HAP-1 (cell line): Measurements from ENCODE around the gene FRY.
A peak's percentile ranks its signal among the peaks of the same experiment; 100 is the strongest.

ENCODE experiments used
- DNase-seq, 2 experiments: peaks; one replicate each; pipeline ENCODE4 v3.0.0-alpha.2; 2016 to 2020; ENCODE audit warnings: low spot score in 2 of 2
- H3K27me3 ChIP-seq: fragments of 250-450 bp; sonication (Bioruptor Pico); 2 replicates; pipeline ENCODE4 v1.5.1; 2020; ENCODE audit warnings: low read depth, mild to moderate bottlenecking, moderate library complexity
- H3K36me3 ChIP-seq: fragments of 250-450 bp; sonication (Bioruptor Pico); replicated peaks from 2 replicates; pipeline ENCODE4 v1.5.1; 2020; ENCODE audit warnings: mild to moderate bottlenecking
- H3K4me1 ChIP-seq: fragments of 250-450 bp; sonication (Bioruptor Pico); 2 replicates; pipeline ENCODE4 v1.5.1; 2020; ENCODE audit warnings: mild to moderate bottlenecking
- H3K4me3 ChIP-seq: fragments of 250-450 bp; sonication (Bioruptor Pico); 2 replicates; pipeline ENCODE4 v1.5.1; 2020; ENCODE audit warnings: mild to moderate bottlenecking, moderate library complexity
- H3K9me3 ChIP-seq: fragments of 250-450 bp; sonication (Bioruptor Pico); 2 replicates; pipeline ENCODE4 v1.5.1; 2020; ENCODE audit warnings: mild to moderate bottlenecking, moderate library complexity
- in situ Hi-C: fragments of 300-500 bp; cut with MboI; formaldehyde crosslinking; loops from 3 replicates; pipeline ENCODE4 v1.14.3; 2020; ENCODE audit warnings: low sequenced_read_pairs, inconsistent platforms, mixed read lengths

The FRY gene

DNA sequence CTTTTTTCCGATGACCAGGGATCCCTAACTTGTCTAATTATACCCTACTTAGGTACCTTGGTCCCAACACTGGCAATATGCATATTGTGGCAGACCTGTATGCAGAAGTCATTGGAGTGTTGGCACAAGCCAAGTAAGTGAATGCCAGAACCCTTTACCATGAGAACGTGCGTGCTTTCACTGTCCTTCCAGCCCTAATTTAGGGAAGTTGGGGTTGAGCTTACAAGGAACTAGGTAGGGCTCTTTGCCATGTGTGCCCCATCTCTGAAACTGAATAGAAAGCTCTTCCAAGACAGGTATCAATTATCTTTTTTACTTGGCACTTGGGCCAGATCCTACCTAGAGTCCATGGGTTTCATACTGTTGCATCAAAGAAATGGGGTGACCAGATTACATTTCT, 93.2 kb downstream of the FRY start:
- H3K4me3 ChIP-seq: no peak overlapping the region
- in situ Hi-C loops: no loop called here
- H3K9me3 ChIP-seq: 0 out of 2 replicates have a peak, but pooled peaks cover 5% of the 10 kb centered on the region
- DNase-seq: no peak
- H3K4me1 ChIP-seq: peaks cover 4% of the 10 kb centered on the region; the same call in 1 of the 2 replicates
- H3K36me3 ChIP-seq: no peaks in the 10 kb centered on the region
- no peaks in the 10 kb centered on the region for H3K27me3 ChIP-seq

DNA sequence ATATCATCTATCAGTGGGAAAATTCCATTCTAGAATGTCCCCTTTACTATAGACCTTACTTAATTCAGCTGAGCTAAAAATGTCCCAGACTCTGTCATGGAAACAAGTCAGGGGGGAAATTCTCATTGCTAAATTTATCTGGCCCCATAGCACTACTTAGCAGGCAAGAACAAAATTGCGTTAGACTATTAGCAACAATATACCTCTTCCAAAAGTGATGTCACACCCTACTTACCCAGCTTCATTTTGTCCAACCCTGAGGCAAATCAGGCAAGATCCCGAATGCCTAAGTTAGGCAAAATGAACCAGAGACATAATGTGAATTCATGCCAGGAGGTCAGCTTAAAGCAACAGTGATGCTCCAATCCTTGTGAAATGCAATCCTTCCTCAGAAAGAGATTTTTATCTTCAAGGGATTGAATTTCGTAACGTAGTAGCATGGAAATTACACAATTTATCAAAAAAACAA, 93.7 kb downstream of the FRY start:
- in situ Hi-C loops: no loop called here
- 0 out of 2 replicates have a peak, but pooled peaks cover 5% of the 10 kb centered on the region for H3K9me3 ChIP-seq
- no peaks in the 10 kb centered on the region for H3K27me3 ChIP-seq
- no peaks in the 10 kb centered on the region for H3K36me3 ChIP-seq
- DNase-seq: no peak
- H3K4me3 ChIP-seq: no peak overlapping the region
- H3K4me1 ChIP-seq: peaks cover 4% of the 10 kb centered on the region; the same call in 1 of the 2 replicates

DNA sequence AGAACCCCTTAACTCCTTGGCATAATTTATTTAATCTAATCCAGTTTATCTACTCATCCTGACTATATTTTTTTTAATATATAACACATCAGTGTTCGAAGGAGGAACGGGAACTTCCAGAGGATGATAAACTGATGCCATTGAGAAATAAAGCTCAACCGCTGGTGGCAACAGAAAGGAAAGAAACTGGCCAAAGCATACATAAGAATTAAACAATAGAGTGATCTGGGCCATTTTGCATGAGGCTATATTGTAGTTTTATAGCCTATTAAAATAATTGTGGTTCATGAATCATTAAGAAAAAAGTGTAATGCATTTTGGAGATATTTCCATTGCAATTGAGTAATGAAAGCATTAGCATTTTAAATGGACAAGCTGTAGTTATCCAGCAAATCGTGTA, 94.2 kb downstream of the FRY start:
- no peaks in the 10 kb centered on the region for H3K27me3 ChIP-seq
- in situ Hi-C loops: no loop called here
- DNase-seq: peak in 1 of 2 experiments; percentile 3

GRCh38 chr13:32126278-32126677, 94.7 kb downstream of the FRY start:
- no peak for DNase-seq
- Histone ChIP-seq H3K27me3 (no peaks in the 10 kb centered on the region), H3K4me1 (peaks cover 4% of the 10 kb centered on the region; the same call in 1 of the 2 replicates), H3K9me3 (0 out of 2 replicates have a peak, but pooled peaks cover 5% of the 10 kb centered on the region), H3K36me3 (no peaks in the 10 kb centered on the region), H3K4me3 (no peak overlapping the region)
- in situ Hi-C loops: no loop called here

More for the DNA sequence above, 94.2 kb downstream of the FRY start:
- Histone ChIP-seq H3K36me3 (no peaks in the 10 kb centered on the region), H3K4me3 (no peak overlapping the region), H3K9me3 (0 out of 2 replicates have a peak, but pooled peaks cover 5% of the 10 kb centered on the region), H3K4me1 (peaks cover 4% of the 10 kb centered on the region; the same call in 1 of the 2 replicates)

- Histone ChIP-seq H3K4me1 (peaks cover 4% of the 10 kb centered on the region; the same call in 1 of the 2 replicates), H3K9me3 (0 out of 2 replicates have a peak, but pooled peaks cover 5% of the 10 kb centered on the region), H3K4me3 (no peak overlapping the region), H3K36me3 (no peaks in the 10 kb centered on the region), H3K27me3 (no peaks in the 10 kb centered on the region)
- no peak for DNase-seq
- in situ Hi-C loops: no loop called here
Measured at GRCh38 chr13:32126756-32127155, 95.2 kb downstream of the FRY start.

DNA sequence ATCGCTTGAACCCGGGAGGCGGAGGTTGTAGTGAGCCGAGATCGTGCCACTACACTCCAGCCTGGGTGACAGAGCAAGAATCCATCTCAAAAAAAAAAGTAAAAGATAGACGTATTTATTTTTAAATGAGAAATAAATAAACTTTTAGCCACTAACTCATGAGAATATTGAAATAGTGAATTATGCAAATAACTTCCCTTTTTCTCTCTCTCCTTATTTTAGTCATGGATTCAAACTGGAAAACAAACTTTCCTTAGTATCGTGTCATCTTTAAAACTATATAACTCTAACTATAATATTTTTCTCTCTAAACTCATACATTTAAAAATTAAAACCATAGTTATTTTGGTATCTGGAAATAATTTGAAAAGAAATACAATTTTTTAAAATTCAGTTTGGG, 96.1 kb downstream of the FRY start:
- in situ Hi-C loops: no loop called here
- no peak overlapping the region for H3K4me3 ChIP-seq

DNA sequence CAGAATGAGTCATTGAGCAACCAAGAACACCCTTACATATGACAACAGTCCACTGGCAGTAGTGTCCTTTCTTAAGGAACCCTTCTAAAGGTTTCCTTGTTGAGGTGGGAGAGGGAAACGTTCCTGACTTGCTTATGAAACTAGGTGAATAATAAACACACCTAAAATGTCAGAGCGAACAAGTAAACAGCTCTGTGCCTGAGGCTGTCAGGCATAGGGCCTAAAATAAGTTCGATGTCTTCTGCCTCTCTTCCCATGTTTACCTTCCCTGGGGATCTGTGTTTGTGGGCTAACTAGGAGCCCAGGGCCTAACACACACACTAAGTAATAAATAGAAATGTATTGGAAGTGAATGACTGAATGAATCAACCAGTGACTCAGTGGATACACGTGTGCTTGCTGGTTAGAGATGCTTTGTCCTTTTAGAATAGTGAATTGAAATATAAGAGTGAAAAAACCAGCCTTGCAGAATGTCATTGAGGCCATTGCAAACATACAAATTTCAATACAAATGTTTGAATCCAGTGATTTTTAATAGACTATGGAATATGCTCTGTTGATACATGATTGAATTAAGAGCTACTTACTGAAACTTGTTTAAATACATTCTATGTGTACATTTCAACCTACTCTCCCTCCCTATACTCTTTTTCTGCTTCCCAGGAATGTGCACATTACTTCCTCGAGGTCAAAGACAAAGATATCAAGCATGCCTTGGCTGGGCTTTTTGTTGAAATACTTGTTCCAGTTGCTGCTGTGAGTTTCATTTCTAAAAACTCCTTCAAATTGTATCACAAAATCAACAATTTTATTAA, 102.9 kb downstream of the FRY start:
- Histone ChIP-seq H3K27me3 (no peaks in the 10 kb centered on the region), H3K36me3 (no peaks in the 10 kb centered on the region), H3K4me3 (no peak overlapping the region), H3K9me3 (no peaks in the 10 kb centered on the region), H3K4me1 (peaks cover 9% of the 10 kb centered on the region)
- in situ Hi-C loops: no loop called here
- DNase-seq: no peak

More for the DNA sequence above, 96.1 kb downstream of the FRY start:
- 0 out of 2 replicates have a peak, but pooled peaks cover 2% of the 10 kb centered on the region for H3K9me3 ChIP-seq
- peaks cover 4% of the 10 kb centered on the region; the same call in 1 of the 2 replicates for H3K4me1 ChIP-seq
- DNase-seq: no peak
- H3K36me3 ChIP-seq: no peaks in the 10 kb centered on the region
- H3K27me3 ChIP-seq: no peaks in the 10 kb centered on the region

DNA sequence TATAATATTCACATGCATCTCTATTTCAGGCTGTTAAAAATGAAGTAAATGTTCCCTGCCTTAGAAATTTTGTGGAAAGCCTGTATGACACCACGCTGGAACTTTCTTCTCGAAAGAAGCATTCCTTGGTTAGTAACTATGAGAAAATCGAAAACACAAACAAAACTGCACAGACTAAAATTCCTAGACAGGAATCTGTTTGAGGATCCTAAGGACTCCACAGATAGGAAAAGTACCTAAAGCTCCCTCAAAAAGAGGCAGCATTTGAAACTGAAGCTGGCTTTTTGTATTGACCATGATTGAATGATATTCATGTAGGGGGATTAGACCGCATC, 103.4 kb downstream of the FRY start:
- H3K27me3 ChIP-seq: no peaks in the 10 kb centered on the region
- no peak for DNase-seq
- H3K36me3 ChIP-seq: no peaks in the 10 kb centered on the region
- H3K4me1 ChIP-seq: peaks cover 9% of the 10 kb centered on the region
- H3K9me3 ChIP-seq: no peaks in the 10 kb centered on the region
- in situ Hi-C loops: no loop called here
- H3K4me3 ChIP-seq: no peak overlapping the region

DNA sequence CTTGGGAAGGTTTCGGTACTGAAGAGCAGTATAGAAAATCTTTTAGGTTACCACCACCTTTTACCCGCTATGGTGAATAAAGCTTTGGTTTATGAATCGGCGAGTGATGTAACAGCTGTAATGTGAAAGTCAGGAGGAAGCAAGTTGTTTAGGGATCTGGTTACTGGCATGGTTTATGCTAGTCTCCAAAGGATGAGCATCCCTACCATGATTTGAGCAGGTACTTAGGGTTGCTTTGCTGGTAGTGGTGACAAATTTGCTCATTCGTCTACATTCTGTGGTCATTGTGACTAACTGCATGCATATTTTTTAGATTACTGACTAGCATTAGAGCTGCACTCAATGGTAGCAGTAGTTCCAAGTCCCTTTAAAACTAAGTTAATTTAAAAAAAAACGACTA, 104.1 kb downstream of the FRY start:
- Histone ChIP-seq H3K4me3 (no peak overlapping the region), H3K9me3 (no peaks in the 10 kb centered on the region), H3K36me3 (no peaks in the 10 kb centered on the region), H3K27me3 (no peaks in the 10 kb centered on the region), H3K4me1 (peaks cover 9% of the 10 kb centered on the region)
- in situ Hi-C loops: no loop called here
- no peak for DNase-seq

DNA sequence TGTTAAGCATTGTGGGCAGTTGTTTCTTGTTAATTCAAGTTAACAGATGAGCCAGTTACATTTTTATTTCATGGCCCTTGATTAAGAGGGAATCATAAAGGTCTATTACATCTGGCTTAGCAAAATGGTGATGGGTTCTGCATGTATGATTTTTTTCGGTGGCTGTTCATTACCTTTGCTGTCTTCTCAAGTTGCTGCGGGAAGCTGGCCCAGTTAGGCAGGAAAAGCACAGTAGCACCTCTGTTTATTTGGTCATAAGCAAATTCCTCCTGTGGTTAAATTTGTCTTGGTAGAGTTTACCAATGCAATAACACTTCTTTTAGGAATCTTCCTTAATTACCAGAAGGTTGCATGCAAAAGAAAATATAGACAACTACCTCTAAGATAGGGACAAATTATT, 104.5 kb downstream of the FRY start:
- in situ Hi-C loops: no loop called here
- H3K27me3 ChIP-seq: no peaks in the 10 kb centered on the region
- H3K9me3 ChIP-seq: no peaks in the 10 kb centered on the region
- H3K4me1 ChIP-seq: peaks cover 9% of the 10 kb centered on the region
- H3K4me3 ChIP-seq: no peak overlapping the region
- no peak for DNase-seq
- no peaks in the 10 kb centered on the region for H3K36me3 ChIP-seq

DNA sequence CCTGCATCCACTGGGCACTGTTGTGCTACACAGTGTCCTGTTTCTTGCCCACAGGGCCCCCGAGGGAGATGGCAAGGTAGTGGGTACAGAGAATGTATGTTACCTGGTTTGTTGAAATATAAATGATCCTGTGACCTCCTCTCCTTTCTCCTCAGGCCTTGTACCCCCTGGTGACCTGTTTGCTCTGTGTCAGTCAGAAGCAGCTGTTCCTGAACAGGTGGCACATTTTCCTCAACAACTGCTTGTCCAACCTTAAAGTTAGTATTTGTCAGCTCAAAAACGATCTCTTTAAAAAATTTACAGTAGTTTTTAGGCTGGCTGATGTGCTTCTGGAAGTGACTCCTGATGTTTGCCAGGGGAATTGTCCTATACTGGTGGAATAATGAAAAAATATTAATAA, 105.1 kb downstream of the FRY start:
- no peak for DNase-seq
- no peak overlapping the region for H3K4me3 ChIP-seq

GRCh38 chr13:32139251-32139650, 107.7 kb downstream of the FRY start:
- in situ Hi-C loops: no loop called here
- H3K27me3 ChIP-seq: no peaks in the 10 kb centered on the region

More for the DNA sequence above, 105.1 kb downstream of the FRY start:
- H3K9me3 ChIP-seq: no peaks in the 10 kb centered on the region
- peaks cover 9% of the 10 kb centered on the region for H3K4me1 ChIP-seq
- no peaks in the 10 kb centered on the region for H3K36me3 ChIP-seq
- H3K27me3 ChIP-seq: no peaks in the 10 kb centered on the region
- in situ Hi-C loops: no loop called here

DNA sequence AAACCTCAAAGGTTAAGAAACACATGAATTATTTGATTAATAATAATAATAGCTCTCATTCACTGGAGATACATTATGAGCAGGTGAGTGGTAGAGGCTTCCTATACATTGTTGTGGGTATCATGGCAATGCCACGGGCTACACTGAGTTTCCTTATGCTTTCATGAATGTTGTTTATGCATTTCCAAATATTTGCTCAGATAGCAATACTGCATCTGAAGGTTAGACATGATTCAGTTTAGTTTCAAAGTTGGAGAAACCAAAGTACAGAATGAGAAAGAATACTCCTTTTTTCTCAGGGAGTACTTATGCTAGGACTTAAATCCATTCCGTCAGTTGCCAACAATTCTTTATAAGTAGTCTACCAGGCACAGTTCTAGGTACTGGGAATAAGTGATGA, 108.5 kb downstream of the FRY start:
- Histone ChIP-seq H3K36me3 (no peaks in the 10 kb centered on the region), H3K4me1 (peaks cover 7% of the 10 kb centered on the region), H3K27me3 (no peaks in the 10 kb centered on the region), H3K9me3 (no peaks in the 10 kb centered on the region), H3K4me3 (no peak overlapping the region)
- no peak for DNase-seq
- in situ Hi-C loops: no loop called here

More at GRCh38 chr13:32139251-32139650, 107.7 kb downstream of the FRY start:
- no peak for DNase-seq
- no peak overlapping the region for H3K4me3 ChIP-seq
- peaks cover 13% of the 10 kb centered on the region for H3K4me1 ChIP-seq
- no peaks in the 10 kb centered on the region for H3K9me3 ChIP-seq
- H3K36me3 ChIP-seq: no peaks in the 10 kb centered on the region

GRCh38 chr13:32141462-32141861, 109.9 kb downstream of the FRY start:
- DNase-seq: no peak
- peaks cover 3% of the 10 kb centered on the region; the same call in 1 of the 2 replicates for H3K4me1 ChIP-seq
- H3K4me3 ChIP-seq: no peak overlapping the region
- H3K36me3 ChIP-seq: no peaks in the 10 kb centered on the region
- no peaks in the 10 kb centered on the region for H3K9me3 ChIP-seq
- in situ Hi-C loops: no loop called here
- no peaks in the 10 kb centered on the region for H3K27me3 ChIP-seq
